HG02884 (cell line): ENCODE data around the gene ZNF2.

ENCODE experiments used
- ATAC-seq: cut with Tn5 transposase; IDR thresholded peaks from one replicate; pipeline ENCODE4 v1.9.1; 2021; ENCODE audit warnings: mild to moderate bottlenecking, moderate library complexity; ENCODE audit not compliant: unreplicated experiment

ZNF2 gene

DNA sequence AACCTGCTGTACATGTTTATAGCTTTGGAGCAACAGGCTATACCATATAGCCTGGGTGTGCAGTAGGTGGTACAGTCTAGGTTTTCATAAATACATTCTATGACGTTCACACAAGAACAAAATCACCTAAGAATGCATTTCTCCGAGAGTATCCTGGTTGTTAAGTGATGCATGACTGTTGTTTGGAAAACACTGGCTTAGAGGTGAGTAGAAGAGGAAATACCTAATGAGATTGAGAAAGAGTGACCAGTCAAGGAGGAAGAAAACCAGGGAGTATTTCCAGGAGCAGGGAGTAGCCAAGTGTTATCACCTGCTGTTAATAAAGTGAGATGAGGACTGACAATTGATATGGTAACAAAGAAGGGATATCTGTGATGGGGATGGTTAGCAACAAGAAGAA, 38.8 kb downstream of the ZNF2 start:
- no peak for ATAC-seq

DNA sequence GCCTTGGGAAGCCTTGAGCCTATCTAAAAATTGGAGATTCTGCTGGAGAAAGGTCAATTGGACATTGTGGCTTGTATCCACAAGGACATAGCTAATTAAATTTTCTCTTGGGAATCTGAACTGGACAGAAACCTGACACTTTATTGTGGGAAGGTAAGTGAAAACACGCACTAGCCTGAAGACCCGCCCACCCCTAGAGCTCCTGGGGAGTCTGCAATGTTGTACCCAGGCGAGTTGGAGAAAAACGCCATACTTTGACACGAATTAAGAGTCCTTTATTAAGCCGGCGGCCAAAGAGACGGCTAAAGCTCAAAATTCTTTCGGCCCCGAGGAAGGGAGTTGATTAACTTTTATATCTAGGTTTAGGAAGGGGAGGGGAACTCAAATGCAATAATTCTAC, 40.5 kb downstream of the ZNF2 start:
- no peak for ATAC-seq

GRCh38 chr2:95207111-95207961, 41.7 kb downstream of the ZNF2 start, which contains the start of gene ZNF892:
ZNF892 (plus strand) TSS chr2:95207521; CDS start chr2:95207816, 295 bp downstream.
- ATAC-seq = peak; percentile 93

DNA sequence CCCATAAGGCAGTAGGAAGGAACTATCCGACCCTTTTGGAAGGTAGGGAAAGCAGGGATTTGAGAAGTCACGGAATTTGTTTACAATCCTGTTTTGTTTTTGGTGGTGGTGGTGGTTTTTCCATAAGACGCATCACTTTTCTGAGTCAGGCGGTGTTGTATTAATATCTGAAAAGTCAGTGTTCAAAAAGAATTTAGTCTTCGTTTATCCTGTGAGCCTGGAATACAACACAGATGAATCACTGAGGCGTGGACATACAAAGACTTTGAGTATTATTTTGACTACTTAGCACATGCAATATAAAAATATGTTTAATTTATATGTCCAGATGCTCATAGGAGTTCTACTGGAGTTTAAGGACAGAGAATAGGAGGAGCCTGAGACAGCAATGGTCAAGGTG, 42.5 kb downstream of the ZNF2 start:
- no peak for ATAC-seq

DNA sequence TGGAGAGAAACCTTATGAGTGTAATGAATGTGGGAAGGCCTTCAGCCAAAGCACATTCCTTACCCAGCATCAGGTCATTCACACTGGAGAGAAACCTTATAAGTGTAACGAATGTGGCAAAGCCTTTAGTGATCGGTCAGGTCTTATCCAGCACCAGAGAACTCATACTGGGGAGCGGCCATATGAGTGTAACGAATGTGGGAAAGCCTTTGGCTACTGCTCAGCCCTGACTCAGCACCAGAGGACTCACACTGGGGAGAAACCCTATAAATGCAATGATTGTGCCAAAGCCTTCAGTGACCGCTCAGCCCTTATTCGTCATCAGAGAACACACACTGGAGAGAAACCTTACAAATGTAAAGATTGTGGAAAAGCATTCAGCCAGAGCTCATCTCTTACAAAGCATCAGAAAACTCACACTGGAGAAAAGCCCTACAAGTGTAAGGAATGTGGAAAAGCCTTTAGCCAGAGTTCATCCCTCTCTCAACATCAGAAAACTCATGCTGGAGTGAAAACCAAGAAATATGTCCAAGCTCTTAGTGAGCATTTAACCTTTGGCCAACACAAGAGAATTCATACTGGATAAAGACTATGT, 49.5 kb downstream of the ZNF2 start:
- no peak for ATAC-seq

DNA sequence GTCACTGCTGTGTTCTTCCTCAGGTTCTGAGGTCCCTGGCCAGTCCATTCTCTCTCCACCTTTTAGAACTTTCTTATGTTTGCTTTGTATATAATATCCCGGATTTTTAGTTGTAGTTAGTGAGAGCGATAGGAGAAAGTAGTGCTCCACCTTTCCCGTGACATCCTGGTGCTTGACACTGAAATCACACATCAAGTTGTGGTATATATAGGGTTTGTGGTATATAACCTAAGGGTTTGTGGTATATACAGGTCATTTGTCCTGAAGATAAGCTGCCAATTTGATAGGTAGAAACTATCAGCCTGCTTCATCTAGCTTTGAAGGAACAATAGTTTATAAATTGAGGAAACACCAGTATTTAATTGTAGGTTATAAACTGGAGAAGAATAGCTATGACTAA, 54.8 kb downstream of the ZNF2 start:
- ATAC-seq = no peak

DNA sequence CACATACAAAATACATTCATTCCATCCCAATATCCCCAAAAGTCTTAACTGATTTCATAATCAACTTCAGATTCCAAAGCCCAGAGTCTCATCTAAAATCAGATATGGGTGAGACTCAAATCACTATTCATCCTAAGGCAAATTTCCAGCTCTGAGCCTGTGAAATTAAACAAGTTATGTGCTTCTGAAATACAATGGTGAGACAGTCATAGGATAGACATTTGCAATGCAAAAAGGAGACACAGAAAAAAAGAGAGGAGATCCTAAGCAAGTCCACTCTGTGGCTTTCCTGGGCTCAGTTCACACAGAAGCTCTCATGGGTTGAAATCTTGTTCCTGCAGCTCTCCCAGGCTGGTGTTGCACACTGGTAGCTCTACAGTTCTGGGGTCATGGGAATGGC, 60.0 kb downstream of the ZNF2 start:
- no peak for ATAC-seq

GRCh38 chr2:95231723-95232122, 66.1 kb downstream of the ZNF2 start:
- no peak for ATAC-seq

- ATAC-seq = no peak
These were observed 66.6 kb downstream of the ZNF2 start for GRCh38 chr2:95232232-95232631.
